ENCODE results near the gene NRIP1. TPM values are rescaled to one million over a fixed set of nuclear protein-coding genes. Genes with fewer than 3 reads are reported as not detected.

NRIP1 gene
- total RNA-seq, 2 donors from 2014 or later = 49.5 to 89.3 TPM

DNA sequence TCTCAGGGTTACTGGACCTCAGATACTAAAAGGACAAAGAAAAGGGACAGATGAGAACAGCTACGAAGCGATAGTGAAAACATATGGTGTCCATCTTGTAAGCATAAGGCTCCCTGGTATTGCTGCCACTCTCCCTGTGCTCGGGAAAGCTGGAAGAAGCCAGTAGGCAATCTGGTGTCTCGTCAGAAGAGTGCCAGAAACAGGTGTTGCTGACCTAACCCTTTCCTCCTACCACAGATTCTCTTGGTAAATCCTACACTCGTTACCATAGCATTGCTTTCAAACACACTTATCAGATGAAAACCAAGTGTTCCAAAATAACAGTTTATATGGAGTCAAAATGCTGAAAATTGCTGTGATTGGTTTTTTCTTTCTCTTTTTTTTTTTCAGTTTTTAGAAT is 146.3 kb downstream of the NRIP1 start:
- DNase-seq = no peak
- Histone ChIP-seq H3K27me3 (no peaks in the 10 kb centered on the region), H3K36me3 (no peaks in the 10 kb centered on the region), H3K4me1 (no peaks in the 10 kb centered on the region), H3K9ac (ENCODE audit: low read depth in 2 of 2, low read length in 2 of 2) (no peak overlapping the region), H3K9me3 (no peaks in the 10 kb centered on the region), H3K4me3 (no peak overlapping the region), H3K27ac (no peak overlapping the region)
- TF ChIP-seq, protein P1, sequence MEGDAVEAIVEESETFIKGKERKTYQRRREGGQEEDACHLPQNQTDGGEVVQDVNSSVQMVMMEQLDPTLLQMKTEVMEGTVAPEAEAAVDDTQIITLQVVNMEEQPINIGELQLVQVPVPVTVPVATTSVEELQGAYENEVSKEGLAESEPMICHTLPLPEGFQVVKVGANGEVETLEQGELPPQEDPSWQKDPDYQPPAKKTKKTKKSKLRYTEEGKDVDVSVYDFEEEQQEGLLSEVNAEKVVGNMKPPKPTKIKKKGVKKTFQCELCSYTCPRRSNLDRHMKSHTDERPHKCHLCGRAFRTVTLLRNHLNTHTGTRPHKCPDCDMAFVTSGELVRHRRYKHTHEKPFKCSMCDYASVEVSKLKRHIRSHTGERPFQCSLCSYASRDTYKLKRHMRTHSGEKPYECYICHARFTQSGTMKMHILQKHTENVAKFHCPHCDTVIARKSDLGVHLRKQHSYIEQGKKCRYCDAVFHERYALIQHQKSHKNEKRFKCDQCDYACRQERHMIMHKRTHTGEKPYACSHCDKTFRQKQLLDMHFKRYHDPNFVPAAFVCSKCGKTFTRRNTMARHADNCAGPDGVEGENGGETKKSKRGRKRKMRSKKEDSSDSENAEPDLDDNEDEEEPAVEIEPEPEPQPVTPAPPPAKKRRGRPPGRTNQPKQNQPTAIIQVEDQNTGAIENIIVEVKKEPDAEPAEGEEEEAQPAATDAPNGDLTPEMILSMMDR (IDR thresholded peaks at IDR 0.05) = no peak
- intact Hi-C loops (cut with DNase I) = no loop called here

DNA sequence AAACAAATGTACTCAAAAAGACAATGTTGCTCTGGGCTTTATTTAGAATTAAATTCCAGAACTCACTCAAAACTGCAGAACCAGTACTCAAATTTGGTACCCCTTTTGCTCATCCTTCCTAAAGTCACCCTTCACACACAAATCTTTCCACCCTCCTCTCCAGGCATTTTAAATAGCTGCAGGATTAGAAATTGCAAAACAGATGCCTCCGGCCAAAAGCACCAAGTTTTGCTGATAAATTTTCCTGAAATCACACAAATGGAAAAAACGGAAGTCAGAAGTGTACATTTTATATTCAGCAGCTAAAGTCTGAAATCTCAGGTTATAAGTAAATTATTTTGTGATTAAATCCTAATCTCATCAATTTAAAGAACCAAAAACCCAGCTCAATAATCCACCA is 147.0 kb downstream of the NRIP1 start:
- no peak overlapping the region for H3K4me3 ChIP-seq
- H3K36me3 ChIP-seq = no peaks in the 10 kb centered on the region
- no peak for DNase-seq
- no peak overlapping the region for H3K27ac ChIP-seq
- H3K9ac ChIP-seq (ENCODE audit: low read depth in 2 of 2, low read length in 2 of 2) = no peak overlapping the region
- H3K4me1 ChIP-seq = no peaks in the 10 kb centered on the region
- intact Hi-C loops (cut with DNase I) = no loop called here
- H3K27me3 ChIP-seq = no peaks in the 10 kb centered on the region
- H3K9me3 ChIP-seq = no peaks in the 10 kb centered on the region
- TF ChIP-seq, protein P1 (IDR thresholded peaks at IDR 0.05) = no peak

DNA sequence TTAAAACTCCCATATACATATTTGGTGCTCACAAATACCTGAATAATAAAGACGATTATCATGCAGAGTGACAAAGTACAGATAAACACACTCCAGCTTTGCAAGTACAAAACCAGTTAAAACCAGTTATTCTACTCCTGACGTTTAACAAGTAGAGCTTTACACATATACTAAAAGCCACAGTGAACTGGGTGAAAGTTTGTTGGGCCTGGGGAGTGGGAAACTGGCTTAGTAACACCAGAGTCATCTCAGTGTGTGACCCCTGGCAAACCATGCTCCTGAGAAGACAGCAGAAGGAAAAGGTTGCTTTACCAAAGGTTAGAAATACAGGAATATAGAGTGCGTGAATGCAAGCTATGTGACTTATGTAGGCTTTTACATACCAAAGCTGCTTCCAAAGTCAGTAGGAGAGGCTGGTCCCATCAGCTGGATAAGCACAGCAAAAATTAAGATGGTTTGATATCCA is 148.1 kb downstream of the NRIP1 start:
- TF ChIP-seq, protein P1 (IDR thresholded peaks at IDR 0.05) = no peak
- no peaks in the 10 kb centered on the region for H3K27me3 ChIP-seq
- H3K4me3 ChIP-seq = no peak overlapping the region
- H3K4me1 ChIP-seq = no peaks in the 10 kb centered on the region
- H3K27ac ChIP-seq = no peak overlapping the region
- no peak for DNase-seq
- no peak overlapping the region for H3K9ac ChIP-seq (ENCODE audit: low read depth in 2 of 2, low read length in 2 of 2)
- H3K9me3 ChIP-seq = no peaks in the 10 kb centered on the region
- intact Hi-C loops (cut with DNase I) = no loop called here
- no peaks in the 10 kb centered on the region for H3K36me3 ChIP-seq

DNA sequence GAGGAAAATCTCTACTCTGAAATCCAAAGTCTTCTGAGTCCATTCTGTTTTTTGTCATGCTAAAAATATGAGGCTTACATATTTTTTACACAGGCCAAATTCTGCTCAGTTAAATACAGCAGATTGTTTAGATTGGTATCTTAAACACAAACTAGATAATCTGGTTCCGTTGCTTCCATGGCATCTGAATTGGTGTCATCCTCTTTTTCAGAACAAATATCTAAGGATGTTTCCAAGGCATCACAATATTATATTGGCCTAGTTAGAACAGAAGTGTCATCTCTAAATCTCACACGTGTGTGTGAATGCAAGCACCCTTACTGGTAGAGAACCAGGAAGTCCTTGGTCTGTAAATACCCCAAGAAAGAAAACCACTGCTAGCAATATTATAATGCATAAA is 151.2 kb downstream of the NRIP1 start:
- H3K4me3 ChIP-seq = no peak overlapping the region
- no peak for DNase-seq
- no peaks in the 10 kb centered on the region for H3K36me3 ChIP-seq
- no peak overlapping the region for H3K9ac ChIP-seq (ENCODE audit: low read depth in 2 of 2, low read length in 2 of 2)
- TF ChIP-seq, protein P1 (IDR thresholded peaks at IDR 0.05) = no peak
- H3K4me1 ChIP-seq = no peaks in the 10 kb centered on the region
- intact Hi-C loops (cut with DNase I) = no loop called here
- no peaks in the 10 kb centered on the region for H3K9me3 ChIP-seq
- no peaks in the 10 kb centered on the region for H3K27me3 ChIP-seq
- no peak overlapping the region for H3K27ac ChIP-seq

DNA sequence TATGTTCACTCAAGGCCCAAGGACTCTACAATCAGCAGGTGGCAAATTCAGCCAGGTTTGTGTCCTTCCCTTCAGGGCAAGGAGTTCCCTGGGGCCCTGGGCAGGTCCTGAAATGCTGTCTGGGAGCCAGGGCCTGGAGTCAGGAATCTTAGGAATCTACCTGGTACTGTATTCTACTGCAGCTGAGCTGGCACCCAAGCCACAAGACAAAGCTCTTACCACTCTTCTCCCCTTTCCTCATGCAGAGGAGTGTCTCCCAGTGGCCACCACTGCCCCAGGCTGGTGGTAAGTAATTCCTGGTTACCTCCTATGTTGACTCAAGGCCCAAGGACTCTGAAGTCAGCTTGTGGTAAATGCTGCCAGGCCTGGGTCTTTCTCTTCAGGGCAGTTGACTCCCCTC is 153.4 kb downstream of the NRIP1 start:
- Histone ChIP-seq H3K36me3 (no peaks in the 10 kb centered on the region), H3K4me3 (no peak overlapping the region), H3K9me3 (no peaks in the 10 kb centered on the region), H3K9ac (ENCODE audit: low read depth in 2 of 2, low read length in 2 of 2) (no peak overlapping the region), H3K4me1 (no peaks in the 10 kb centered on the region), H3K27me3 (no peaks in the 10 kb centered on the region), H3K27ac (no peak overlapping the region)
- intact Hi-C loops (cut with DNase I) = no loop called here
- TF ChIP-seq, protein P1 (IDR thresholded peaks at IDR 0.05) = no peak
- DNase-seq = no peak

Data from colonic mucosa (tissue), 4 donors.